Endodermal cell (in vitro differentiated cells): ENCODE measurements around the gene TSC2. TPM values are rescaled to one million over a fixed set of nuclear protein-coding genes. Genes with fewer than 3 reads are reported as not detected.
"Not testable (repeated sequence)": the region's sequence is repeated elsewhere in the genome, so short reads cannot be mapped to it uniquely, and the experiment has no call there.

Experiments
- DNase-seq: peaks from one replicate; pipeline ENCODE4 v3.0.0-alpha.2; 2017
- H3K27ac ChIP-seq: 2 replicates; pipeline ENCODE4 v1.5.1; 2013; ENCODE audit warnings: mild to moderate bottlenecking, low read depth, low read length, moderate library complexity
- H3K27me3 ChIP-seq: 2 replicates; pipeline ENCODE4 v1.6.1; 2013; ENCODE audit warnings: mild to moderate bottlenecking, low read length, moderate library complexity; ENCODE audit not compliant: insufficient read depth, control insufficient read depth, poor library complexity, severe bottlenecking
- H3K36me3 ChIP-seq: 2 replicates; pipeline ENCODE4 v1.7.0; 2013; ENCODE audit warnings: mild to moderate bottlenecking, low read length, moderate library complexity; ENCODE audit not compliant: control insufficient read depth, insufficient read depth
- H3K4me1 ChIP-seq: one replicate; pipeline ENCODE4 v1.7.0; 2013; ENCODE audit warnings: low read length; ENCODE audit not compliant: control insufficient read depth, insufficient read depth
- H3K4me3 ChIP-seq: 2 replicates; pipeline ENCODE4 v1.5.1; 2013; ENCODE audit warnings: mild to moderate bottlenecking, low read length, moderate library complexity
- H3K9ac ChIP-seq: 2 replicates; pipeline ENCODE4 v1.6.1; 2013; ENCODE audit warnings: mild to moderate bottlenecking, low read length, moderate library complexity; ENCODE audit not compliant: poor library complexity, severe bottlenecking; ENCODE audit errors: extremely low read depth
- H3K9me3 ChIP-seq: 2 replicates; pipeline ENCODE4 v1.6.1; 2013; ENCODE audit warnings: mild to moderate bottlenecking, low read length, moderate library complexity; ENCODE audit not compliant: control insufficient read depth
- H3K27ac Mint-ChIP-seq: 2 replicates; pipeline ENCODE4 v1.8.0; 2020; ENCODE audit warnings: mixed read lengths
- H3K27me3 Mint-ChIP-seq: 2 replicates; pipeline ENCODE4 v1.8.0; 2021; ENCODE audit warnings: mild to moderate bottlenecking, mixed read lengths; ENCODE audit not compliant: insufficient read depth
- H3K36me3 Mint-ChIP-seq: 2 replicates; pipeline ENCODE4 v1.8.0; 2020; ENCODE audit warnings: low read depth, mixed read lengths
- H3K4me1 Mint-ChIP-seq: 2 replicates; pipeline ENCODE4 v1.8.0; 2020; ENCODE audit warnings: mixed read lengths
- H3K4me3 Mint-ChIP-seq: 2 replicates; pipeline ENCODE4 v1.8.0; 2020; ENCODE audit warnings: mild to moderate bottlenecking, moderate library complexity, mixed read lengths
- H3K9me3 Mint-ChIP-seq: 2 replicates; pipeline ENCODE4 v1.8.0; 2020; ENCODE audit warnings: mild to moderate bottlenecking, mixed read lengths
- WGBS, 2 experiments: methylation state at CpG; one replicate each; pipeline versions ENCODE4 v1.1.5 to v1.1.7; 2013; ENCODE audit warnings: missing lambda C conversion rate in 2 of 2, mixed read lengths in 1 of 2; ENCODE audit not compliant: insufficient coverage in 1 of 2, insufficient read length in 1 of 2; 5-methylcytosine and 5-hydroxymethylcytosine counted together
- total RNA-seq, 2 donors: library from RNA; stranded (reverse); fragmentation: NEBNext Ultra II Directional in 1 of 2; extraction: Animal tissue kit (Norgen Biotek cat#: 25700) in 1 of 2; gene quantifications; 2 replicates in 1 of 2; 3 replicates in 1 of 2; pipeline ENCODE4 v1.2.1, GENCODE V29; 2021
- TF ChIP-seq, protein P1 (sequence below): fragments of 200-600 bp; sonication (generic); conservative IDR thresholded peaks from 2 replicates; pipeline ENCODE4 v1.5.0; 2021; ENCODE audit warnings: antibody characterized with exemption, mild to moderate bottlenecking

TSC2 gene
- total RNA-seq, 2 donors from 2014 or later, result 166 to 192 TPM

DNA sequence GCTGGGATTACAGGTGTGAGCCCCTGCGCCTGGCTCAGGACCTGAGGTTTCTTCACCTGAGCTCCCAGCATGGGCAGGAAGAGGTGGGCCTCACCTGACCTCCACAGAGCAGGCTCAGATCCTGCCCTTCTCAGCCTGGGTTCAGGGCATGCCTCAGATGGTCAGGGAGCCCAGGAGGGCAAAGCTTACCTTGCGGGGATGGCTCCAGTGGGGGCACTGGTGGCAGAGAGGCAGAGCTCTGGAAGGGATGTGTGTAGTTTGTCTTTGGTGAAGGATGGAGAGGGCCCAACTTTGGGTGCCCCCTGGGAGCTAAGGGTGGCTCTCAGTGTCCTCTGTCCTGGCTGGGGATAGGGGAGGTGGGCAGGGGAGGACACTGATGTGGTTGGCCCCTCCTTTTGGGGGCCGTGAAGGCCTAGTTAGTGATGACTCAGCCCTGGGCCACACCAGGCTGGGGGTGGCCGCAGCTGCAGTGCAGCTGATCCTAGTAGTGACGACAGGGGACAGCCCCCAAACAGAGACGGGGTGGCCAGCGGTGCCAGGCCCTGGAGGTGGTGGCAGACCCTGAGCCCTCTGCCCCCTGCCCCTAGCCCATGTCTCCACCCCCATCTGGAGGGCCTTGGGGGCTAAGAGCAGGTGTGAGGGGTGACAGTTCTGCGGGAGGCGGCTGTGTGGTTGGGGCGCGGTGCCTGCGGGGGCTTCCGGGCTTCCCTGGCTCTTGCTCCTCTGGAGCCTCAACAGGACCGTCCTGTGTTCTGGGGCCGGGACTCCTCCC, 15.3 kb upstream of the TSC2 start:
- Mint-ChIP-seq H3K4me1 (peaks cover 3% of the 10 kb centered on the region), H3K36me3 (peaks cover 1% of the 10 kb centered on the region), H3K9me3 (no peaks in the 10 kb centered on the region), H3K27me3 (peaks cover 13% of the 10 kb centered on the region), H3K27ac (peak overlapping the region; percentile 84), H3K4me3 (no peak overlapping the region)
- H3K9ac ChIP-seq, result no peak overlapping the region
- H3K27me3 ChIP-seq, result no peaks in the 10 kb centered on the region
- no peak overlapping the region for H3K27ac ChIP-seq
- TF ChIP-seq, protein P1, sequence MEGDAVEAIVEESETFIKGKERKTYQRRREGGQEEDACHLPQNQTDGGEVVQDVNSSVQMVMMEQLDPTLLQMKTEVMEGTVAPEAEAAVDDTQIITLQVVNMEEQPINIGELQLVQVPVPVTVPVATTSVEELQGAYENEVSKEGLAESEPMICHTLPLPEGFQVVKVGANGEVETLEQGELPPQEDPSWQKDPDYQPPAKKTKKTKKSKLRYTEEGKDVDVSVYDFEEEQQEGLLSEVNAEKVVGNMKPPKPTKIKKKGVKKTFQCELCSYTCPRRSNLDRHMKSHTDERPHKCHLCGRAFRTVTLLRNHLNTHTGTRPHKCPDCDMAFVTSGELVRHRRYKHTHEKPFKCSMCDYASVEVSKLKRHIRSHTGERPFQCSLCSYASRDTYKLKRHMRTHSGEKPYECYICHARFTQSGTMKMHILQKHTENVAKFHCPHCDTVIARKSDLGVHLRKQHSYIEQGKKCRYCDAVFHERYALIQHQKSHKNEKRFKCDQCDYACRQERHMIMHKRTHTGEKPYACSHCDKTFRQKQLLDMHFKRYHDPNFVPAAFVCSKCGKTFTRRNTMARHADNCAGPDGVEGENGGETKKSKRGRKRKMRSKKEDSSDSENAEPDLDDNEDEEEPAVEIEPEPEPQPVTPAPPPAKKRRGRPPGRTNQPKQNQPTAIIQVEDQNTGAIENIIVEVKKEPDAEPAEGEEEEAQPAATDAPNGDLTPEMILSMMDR, result no peak
- no peak overlapping the region for H3K4me3 ChIP-seq
- peaks cover 5% of the 10 kb centered on the region for H3K36me3 ChIP-seq
- peaks cover 3% of the 10 kb centered on the region for H3K4me1 ChIP-seq
- WGBS, 2 experiments, result 89 to 91% methylated on average over 4 to 15 of the region's 15 CpGs
- H3K9me3 ChIP-seq, result no peaks in the 10 kb centered on the region
- no peak for DNase-seq

GRCh38 chr16:2033057-2033908, 14.5 kb upstream of the TSC2 start:
- TF ChIP-seq, protein P1, result no peak
- no peak overlapping the region for H3K4me3 ChIP-seq
- peak overlapping the region; percentile 66 for H3K27ac ChIP-seq
- 55 to 83% methylated on average over 5 to 37 of the region's 37 CpGs for WGBS, 2 experiments
- DNase-seq, result peak; percentile 68
- peaks cover 5% of the 10 kb centered on the region for H3K36me3 ChIP-seq
- Mint-ChIP-seq H3K4me3 (no peak overlapping the region), H3K27ac (no peak overlapping the region), H3K9me3 (no peaks in the 10 kb centered on the region), H3K36me3 (peaks cover 2% of the 10 kb centered on the region), H3K27me3 (peaks cover 5% of the 10 kb centered on the region), H3K4me1 (no peaks in the 10 kb centered on the region)
- no peaks in the 10 kb centered on the region for H3K4me1 ChIP-seq
- no peak overlapping the region for H3K9ac ChIP-seq
- H3K9me3 ChIP-seq, result no peaks in the 10 kb centered on the region
- no peaks in the 10 kb centered on the region for H3K27me3 ChIP-seq

GRCh38 chr16:2033909-2034695, 13.7 kb upstream of the TSC2 start:
- not testable (repeated sequence) for H3K9me3 ChIP-seq, H3K9me3 Mint-ChIP-seq, H3K27me3 ChIP-seq, H3K36me3 Mint-ChIP-seq, H3K36me3 ChIP-seq, H3K4me1 Mint-ChIP-seq, H3K4me3 ChIP-seq, H3K27me3 Mint-ChIP-seq, H3K4me1 ChIP-seq, H3K9ac ChIP-seq, DNase-seq, H3K27ac Mint-ChIP-seq, H3K4me3 Mint-ChIP-seq
- WGBS, 2 experiments, result 81 to 95% methylated on average over 4 to 10 of the region's 32 CpGs
- peak overlapping the region; percentile 66 for H3K27ac ChIP-seq
